Bone marrow (tissue), 2 donors: Measurements from ENCODE around the gene AGAP1.
A peak's percentile ranks its signal among the peaks of the same experiment; 100 is the strongest.
"Not testable (repeated sequence)": the region's sequence is repeated elsewhere in the genome, so short reads cannot be mapped to it uniquely, and the experiment has no call there.

Experiments used
- DNase-seq, 2 donors: peaks; one replicate each; lab custom pipeline; 2025; lab: John Stamatoyannopoulos, UW

Gene AGAP1

GRCh38 chr2:235737840-235738239, 244.0 kb downstream of the AGAP1 start:
- DNase-seq, result no peak

GRCh38 chr2:235739704-235740415, 246.0 kb downstream of the AGAP1 start:
- no peak for DNase-seq

- no peak for DNase-seq
Measured at GRCh38 chr2:235740821-235741220, 247.0 kb downstream of the AGAP1 start.

GRCh38 chr2:235744161-235744560, 250.3 kb downstream of the AGAP1 start:
- no peak for DNase-seq

- no peak for DNase-seq
Measured at GRCh38 chr2:235745597-235745996, 251.8 kb downstream of the AGAP1 start.

GRCh38 chr2:235746257-235746934, 252.6 kb downstream of the AGAP1 start:
- peak in 1 of 2 donors; percentile 27 for DNase-seq

- DNase-seq, result no peak
Measured at GRCh38 chr2:235747001-235747785, 253.3 kb downstream of the AGAP1 start.

GRCh38 chr2:235747786-235748091, 253.9 kb downstream of the AGAP1 start:
- no peak for DNase-seq

- no peak for DNase-seq
Measured at GRCh38 chr2:235749121-235749770, 255.4 kb downstream of the AGAP1 start.

- DNase-seq, result no peak
Measured at GRCh38 chr2:235749771-235750160, 255.9 kb downstream of the AGAP1 start.

- no peak for DNase-seq
Measured at GRCh38 chr2:235752846-235753245, 259.0 kb downstream of the AGAP1 start.

GRCh38 chr2:235754357-235755207, 260.7 kb downstream of the AGAP1 start:
- no peak for DNase-seq

- no peak for DNase-seq
Measured at GRCh38 chr2:235756491-235756890, 262.6 kb downstream of the AGAP1 start.

GRCh38 chr2:235757212-235757611, 263.4 kb downstream of the AGAP1 start:
- DNase-seq, result no peak

GRCh38 chr2:235757640-235758039, 263.8 kb downstream of the AGAP1 start:
- no peak for DNase-seq

GRCh38 chr2:235762832-235763598, 269.2 kb downstream of the AGAP1 start:
- no peak for DNase-seq

- DNase-seq, result no peak
Measured at GRCh38 chr2:235763816-235764215, 270.0 kb downstream of the AGAP1 start.

- DNase-seq, result not testable (repeated sequence)
Measured at GRCh38 chr2:235764478-235764877, 270.6 kb downstream of the AGAP1 start.

GRCh38 chr2:235765181-235765820, 271.5 kb downstream of the AGAP1 start:
- DNase-seq, result no peak

- DNase-seq, result peak in 1 of 2 donors; percentile 26
Measured at GRCh38 chr2:235766278-235766677, 272.4 kb downstream of the AGAP1 start.
